Activated CD8-positive, alpha-beta T cell treated with anti-CD3 and anti-CD28 coated beads, Interleukin-2, amount 10 ng/mL, durations not matched to agents 7 days and 5 days (primary cell): Measurements from ENCODE around the gene DCHS2. TPM values are rescaled to one million over a fixed set of nuclear protein-coding genes. Genes with fewer than 3 reads are reported as not detected.

Experiments
- ATAC-seq: fragments of 150-1000 bp; cut with Tn5 transposase; one replicate; pipeline ENCODE4 v1.10.0; 2021; ENCODE audit warnings: moderate library complexity
- CTCF ChIA-PET: fragments of 350-600 bp; sonication (Branson Sonifier 250); formaldehyde crosslinking; loops from one replicate; lab custom pipeline; 2021; ENCODE audit warnings: antibody characterized with exemption; lab: Charles Lee
- POLR2A ChIA-PET: fragments of 350-600 bp; sonication (Branson Sonifier 250); formaldehyde crosslinking; loops from one replicate; lab custom pipeline; 2021; ENCODE audit warnings: antibody characterized with exemption; lab: Charles Lee
- DNase-seq: peaks from one replicate; pipeline ENCODE4 v3.0.0-alpha.2; 2020
- H3K27ac Mint-ChIP-seq: one replicate; pipeline ENCODE4 v1.8.0; 2021; ENCODE audit warnings: mild to moderate bottlenecking, mixed read lengths
- H3K27me3 Mint-ChIP-seq: one replicate; pipeline ENCODE4 v1.8.0; 2021; ENCODE audit warnings: low read depth, mixed read lengths
- H3K36me3 Mint-ChIP-seq: one replicate; pipeline ENCODE4 v1.8.0; 2021; ENCODE audit warnings: low read depth, mixed read lengths
- H3K4me1 Mint-ChIP-seq: one replicate; pipeline ENCODE4 v1.8.0; 2021; ENCODE audit warnings: low read depth, mixed read lengths
- H3K4me3 Mint-ChIP-seq: one replicate; pipeline ENCODE4 v1.8.0; 2021; ENCODE audit warnings: mild to moderate bottlenecking, mixed read lengths
- H3K9me3 Mint-ChIP-seq: one replicate; pipeline ENCODE4 v1.8.0; 2022; ENCODE audit warnings: mixed read lengths; ENCODE audit not compliant: insufficient read depth
- total RNA-seq, 2 experiments: library from RNA; stranded (reverse); gene quantifications; one replicate each; pipeline ENCODE4 v1.2.3, GENCODE V29; 2021

DCHS2 gene
- total RNA-seq, 2 experiments from 2014 or later: not detected

DNA sequence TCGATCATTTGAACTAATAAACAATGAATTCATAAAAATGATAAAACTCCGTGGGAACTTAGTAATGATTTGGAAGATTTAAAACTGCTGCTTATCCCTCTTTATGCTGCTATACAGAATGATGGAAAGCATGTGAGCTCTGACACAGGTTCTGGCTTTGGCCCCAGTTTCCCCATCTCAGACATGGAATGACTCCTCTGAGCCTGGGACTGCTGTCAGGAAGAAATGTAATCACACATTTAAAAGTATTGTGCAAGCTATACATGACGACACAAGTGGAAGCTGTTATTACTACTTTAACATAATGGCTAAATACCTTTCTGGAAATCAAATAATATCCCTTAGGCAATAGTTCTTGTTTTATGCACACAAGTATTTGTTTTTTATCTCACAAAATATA is 161.7 kb downstream of the DCHS2 start:
- Mint-ChIP-seq H3K4me3 (no peak overlapping the region), H3K27ac (no peak overlapping the region), H3K9me3 (no peaks in the 10 kb centered on the region), H3K4me1 (peaks cover 10% of the 10 kb centered on the region), H3K36me3 (no peaks in the 10 kb centered on the region), H3K27me3 (peaks cover 27% of the 10 kb centered on the region)
- DNase-seq (no peak), ATAC-seq (no peak)
- ChIA-PET CTCF (interaction anchor here (1.0 to 3.7 kb wide), 5 partner anchors 10 to 289 kb away, joined by 3 to 16 read pairs (median 3); no protein-coding TSS in a partner anchor), POLR2A (no interaction called here)

DNA sequence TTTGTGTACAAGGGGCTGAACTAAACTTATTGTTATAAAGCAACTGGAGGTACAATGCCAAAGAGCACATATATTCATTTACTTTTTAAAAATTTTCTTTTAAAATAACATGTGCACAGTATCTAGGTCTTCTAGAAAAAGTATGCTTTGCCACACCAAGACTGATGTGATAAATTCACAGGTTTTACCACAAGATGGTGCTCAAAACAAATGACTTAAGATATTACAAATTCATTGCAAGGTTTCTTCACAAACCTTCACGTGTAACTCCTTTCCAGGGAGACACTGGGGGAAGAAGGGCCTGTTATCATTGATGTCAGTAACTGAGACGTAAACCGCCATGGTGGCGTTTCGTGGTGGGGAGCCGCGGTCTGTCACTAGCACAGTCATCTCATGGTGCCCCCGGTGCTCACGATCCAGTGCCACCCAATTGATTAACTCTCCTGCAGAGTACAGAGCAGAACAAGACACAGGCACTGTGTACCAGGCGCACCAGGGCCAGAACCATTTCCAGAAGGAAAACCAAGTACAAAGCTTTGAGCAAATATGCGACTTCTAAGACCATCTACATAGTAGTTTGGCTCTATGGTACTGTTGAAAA is 162.2 kb downstream of the DCHS2 start:
- DNase-seq: no peak
- Mint-ChIP-seq H3K27ac (no peak overlapping the region), H3K4me3 (no peak overlapping the region), H3K9me3 (no peaks in the 10 kb centered on the region), H3K36me3 (no peaks in the 10 kb centered on the region), H3K27me3 (peaks cover 27% of the 10 kb centered on the region), H3K4me1 (peaks cover 10% of the 10 kb centered on the region)
- CTCF ChIA-PET: interaction anchor here (0.6 to 3.7 kb wide), 4 partner anchors 10 to 178 kb away, joined by 3 to 16 read pairs (median 6); no protein-coding TSS in a partner anchor
- POLR2A ChIA-PET: no interaction called here
- ATAC-seq: no peak

DNA sequence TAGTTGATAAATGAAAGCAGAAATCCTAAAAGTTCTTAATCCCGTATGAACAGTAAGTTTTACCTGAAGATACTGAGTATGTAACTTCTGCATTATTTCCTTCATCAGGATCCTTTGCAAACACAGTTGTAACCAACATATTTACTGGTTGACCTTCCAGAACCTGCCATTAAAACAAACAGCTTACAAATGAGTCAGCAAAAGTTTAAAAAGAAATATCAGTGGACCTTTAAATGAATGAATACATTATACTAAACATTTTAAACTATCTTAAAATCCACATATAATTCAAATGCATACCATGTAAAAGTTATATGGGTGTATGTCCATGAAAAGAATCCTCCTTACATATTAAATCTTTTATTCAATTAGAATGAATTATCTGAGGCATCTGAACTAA is 163.6 kb downstream of the DCHS2 start:
- CTCF ChIA-PET: no interaction called here
- no peak overlapping the region for H3K4me3 Mint-ChIP-seq
- ATAC-seq (no peak), DNase-seq (no peak)
- no peak overlapping the region for H3K27ac Mint-ChIP-seq
- peaks cover 26% of the 10 kb centered on the region for H3K27me3 Mint-ChIP-seq
- H3K9me3 Mint-ChIP-seq: no peaks in the 10 kb centered on the region
- peaks cover 7% of the 10 kb centered on the region for H3K4me1 Mint-ChIP-seq
- POLR2A ChIA-PET: no interaction called here
- no peaks in the 10 kb centered on the region for H3K36me3 Mint-ChIP-seq

GRCh38 chr4:154320521-154320920 is 171.1 kb downstream of the DCHS2 start:
- Mint-ChIP-seq H3K27ac (no peak overlapping the region), H3K4me1 (no peaks in the 10 kb centered on the region), H3K4me3 (no peak overlapping the region), H3K36me3 (no peaks in the 10 kb centered on the region), H3K27me3 (peaks cover 7% of the 10 kb centered on the region), H3K9me3 (no peaks in the 10 kb centered on the region)
- DNase-seq (no peak), ATAC-seq (no peak)
- ChIA-PET CTCF (no interaction called here), POLR2A (no interaction called here)

DNA sequence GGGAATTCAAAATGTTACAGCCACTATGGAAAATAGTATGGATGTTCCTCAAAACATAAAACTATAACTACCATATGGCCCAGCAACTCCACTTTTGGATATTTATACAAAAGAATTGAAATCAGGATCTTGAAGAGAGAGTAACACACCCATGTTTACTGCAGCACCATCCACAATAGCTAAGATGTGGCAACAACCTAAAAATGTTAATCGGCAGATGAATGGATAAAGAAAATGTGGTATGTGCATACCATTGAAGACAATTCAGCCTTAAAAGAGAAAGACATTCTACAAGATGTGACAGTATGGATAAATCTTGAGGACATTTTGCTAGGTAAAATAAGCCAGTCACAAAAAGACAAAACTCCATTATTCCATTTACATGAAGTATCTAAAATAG is 171.9 kb downstream of the DCHS2 start:
- Mint-ChIP-seq H3K4me1 (no peaks in the 10 kb centered on the region), H3K27ac (no peak overlapping the region), H3K27me3 (peaks cover 7% of the 10 kb centered on the region), H3K36me3 (no peaks in the 10 kb centered on the region), H3K9me3 (no peaks in the 10 kb centered on the region), H3K4me3 (no peak overlapping the region)
- no peak for ATAC-seq
- ChIA-PET POLR2A (no interaction called here), CTCF (interaction anchor here (0.6 kb wide), 1 partner anchor 28 kb away, joined by 3 read pairs; no protein-coding TSS in a partner anchor)
- DNase-seq: no peak

DNA sequence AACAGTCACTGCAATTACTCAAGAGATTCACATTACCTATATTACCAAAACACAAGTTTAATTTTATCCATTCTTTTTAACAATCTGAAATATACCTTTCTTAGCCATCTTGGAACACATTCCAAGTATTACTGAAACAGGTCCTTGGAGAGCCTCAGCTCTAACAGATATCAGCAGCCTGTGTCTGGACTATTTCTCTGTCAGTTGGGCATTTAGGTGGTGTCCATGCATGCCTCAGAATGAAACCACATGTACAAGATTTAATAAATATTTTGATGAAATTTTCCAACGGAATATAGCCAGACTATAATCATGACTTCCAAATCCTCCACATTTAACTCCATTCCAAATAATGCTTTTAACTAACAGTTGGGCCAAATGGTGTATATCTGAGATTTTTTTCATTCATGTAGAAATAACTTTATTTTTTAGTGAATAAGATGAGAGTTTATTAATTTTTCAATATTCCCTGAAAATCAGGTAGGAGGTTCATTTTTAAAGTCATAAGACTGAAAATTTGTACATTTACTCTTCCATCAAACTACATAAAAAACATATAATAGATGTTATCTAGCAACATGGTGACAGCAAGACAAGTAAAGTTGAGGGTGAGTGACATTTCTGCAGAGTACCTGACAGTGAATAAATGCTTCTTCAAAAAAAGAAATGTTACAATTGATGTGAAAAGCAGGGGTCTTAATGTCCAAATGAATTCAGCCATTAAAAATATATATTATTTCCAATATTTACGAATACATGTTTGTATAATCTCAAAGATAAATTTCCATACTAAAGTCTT is 174.2 kb downstream of the DCHS2 start:
- POLR2A ChIA-PET: no interaction called here
- no peaks in the 10 kb centered on the region for H3K4me1 Mint-ChIP-seq
- no peaks in the 10 kb centered on the region for H3K36me3 Mint-ChIP-seq
- CTCF ChIA-PET: no interaction called here
- no peak overlapping the region for H3K4me3 Mint-ChIP-seq
- DNase-seq (no peak), ATAC-seq (no peak)
- H3K27me3 Mint-ChIP-seq: peaks cover 4% of the 10 kb centered on the region
- no peak overlapping the region for H3K27ac Mint-ChIP-seq
- H3K9me3 Mint-ChIP-seq: no peaks in the 10 kb centered on the region

DNA sequence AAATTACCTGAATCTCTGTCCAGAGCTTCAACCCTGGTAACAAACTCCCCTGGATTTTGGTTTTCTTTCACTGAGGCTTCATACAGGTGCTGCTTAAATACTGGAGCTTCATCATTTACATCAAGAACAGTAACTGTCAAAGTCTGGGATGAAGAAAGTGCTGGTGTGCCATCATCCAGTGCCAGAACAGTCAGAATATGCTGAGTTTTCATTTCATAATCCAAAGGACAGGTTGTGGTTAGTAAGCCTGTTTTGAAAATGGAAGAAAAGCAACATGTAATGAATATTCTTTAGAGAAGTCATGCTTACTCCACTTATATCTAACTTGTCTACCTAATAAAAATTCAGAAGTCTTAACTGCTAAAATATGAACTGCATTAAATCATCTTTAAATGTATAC is 175.9 kb downstream of the DCHS2 start:
- Mint-ChIP-seq H3K36me3 (no peaks in the 10 kb centered on the region), H3K4me3 (no peak overlapping the region), H3K27ac (no peak overlapping the region), H3K9me3 (no peaks in the 10 kb centered on the region), H3K27me3 (peaks cover 4% of the 10 kb centered on the region), H3K4me1 (no peaks in the 10 kb centered on the region)
- POLR2A ChIA-PET: no interaction called here
- ATAC-seq: no peak
- DNase-seq: no peak
- CTCF ChIA-PET: no interaction called here

- Mint-ChIP-seq H3K27ac (no peak overlapping the region), H3K4me1 (no peaks in the 10 kb centered on the region), H3K9me3 (no peaks in the 10 kb centered on the region), H3K36me3 (no peaks in the 10 kb centered on the region), H3K4me3 (no peak overlapping the region), H3K27me3 (peaks cover 4% of the 10 kb centered on the region)
- no peak for ATAC-seq
- ChIA-PET POLR2A (no interaction called here), CTCF (no interaction called here)
- DNase-seq: no peak
Measured at GRCh38 chr4:154314248-154314647, 177.4 kb downstream of the DCHS2 start.

- H3K27me3 Mint-ChIP-seq: no peaks in the 10 kb centered on the region
- H3K9me3 Mint-ChIP-seq: no peaks in the 10 kb centered on the region
- H3K27ac Mint-ChIP-seq: no peak overlapping the region
- CTCF ChIA-PET: no interaction called here
- H3K4me1 Mint-ChIP-seq: no peaks in the 10 kb centered on the region
- ATAC-seq: no peak
- POLR2A ChIA-PET: no interaction called here
- H3K36me3 Mint-ChIP-seq: no peaks in the 10 kb centered on the region
- no peak for DNase-seq
- no peak overlapping the region for H3K4me3 Mint-ChIP-seq
Measured at GRCh38 chr4:154313004-154313585, 178.5 kb downstream of the DCHS2 start.

DNA sequence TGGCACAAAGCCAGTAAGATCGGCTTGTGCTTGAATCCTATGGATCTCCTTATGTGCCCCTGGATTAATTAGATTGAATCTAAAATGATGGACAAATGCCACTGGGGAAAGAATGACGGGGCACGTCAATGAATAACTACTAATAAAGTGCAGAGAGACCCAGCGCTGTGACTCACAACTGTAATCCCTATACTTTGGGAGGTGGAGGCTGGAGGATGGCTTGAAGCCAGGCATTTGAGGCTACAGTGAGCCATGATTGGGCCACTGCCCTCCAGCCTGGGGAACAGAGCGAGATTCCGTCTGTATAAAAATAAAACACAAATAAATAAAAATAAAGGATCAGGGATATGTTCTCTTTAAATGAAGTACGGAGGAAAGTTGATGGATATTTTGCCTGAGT is 179.4 kb downstream of the DCHS2 start:
- Mint-ChIP-seq H3K27me3 (peaks cover 2% of the 10 kb centered on the region), H3K27ac (no peak overlapping the region), H3K9me3 (no peaks in the 10 kb centered on the region), H3K4me3 (no peak overlapping the region), H3K36me3 (no peaks in the 10 kb centered on the region), H3K4me1 (no peaks in the 10 kb centered on the region)
- ChIA-PET POLR2A (no interaction called here), CTCF (no interaction called here)
- DNase-seq (no peak), ATAC-seq (no peak)

DNA sequence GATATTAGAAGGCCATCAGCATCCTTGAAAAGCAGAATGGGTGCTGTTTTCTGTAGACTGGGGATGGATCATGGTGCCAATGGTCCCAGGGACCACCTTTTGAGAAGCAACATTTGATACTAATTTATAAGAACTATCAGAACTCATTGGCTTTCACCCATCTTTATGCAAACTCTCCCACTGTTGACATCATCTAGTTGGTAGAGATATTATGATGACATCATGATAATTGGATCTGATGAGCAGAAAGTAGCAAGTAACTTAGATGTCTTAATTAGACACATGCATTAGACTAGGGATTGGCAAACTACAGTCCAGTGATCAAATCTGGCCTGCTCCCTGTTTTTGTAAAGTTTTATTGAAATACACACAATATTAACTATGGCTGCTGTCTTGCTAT is 181.0 kb downstream of the DCHS2 start:
- DNase-seq: no peak
- Mint-ChIP-seq H3K36me3 (no peaks in the 10 kb centered on the region), H3K27ac (no peak overlapping the region), H3K9me3 (no peaks in the 10 kb centered on the region), H3K4me3 (no peak overlapping the region), H3K27me3 (peaks cover 3% of the 10 kb centered on the region), H3K4me1 (no peaks in the 10 kb centered on the region)
- ChIA-PET CTCF (no interaction called here), POLR2A (interaction anchor here (0.7 kb wide), 1 partner anchor 10 kb away, joined by 3 read pairs; no protein-coding TSS in a partner anchor)
- no peak for ATAC-seq

GRCh38 chr4:154308207-154308606 is 183.4 kb downstream of the DCHS2 start:
- Mint-ChIP-seq H3K27me3 (peaks cover 3% of the 10 kb centered on the region), H3K27ac (no peak overlapping the region), H3K4me1 (no peaks in the 10 kb centered on the region), H3K9me3 (no peaks in the 10 kb centered on the region), H3K36me3 (no peaks in the 10 kb centered on the region), H3K4me3 (no peak overlapping the region)
- DNase-seq (no peak), ATAC-seq (no peak)
- CTCF ChIA-PET: no interaction called here
- POLR2A ChIA-PET: no interaction called here
